ENCODE results near the gene XPO6. TPM values are rescaled to one million over a fixed set of nuclear protein-coding genes. Genes with fewer than 3 reads are reported as not detected.

XPO6 gene
- total RNA-seq, 1 donor from 2014 or later: 84.8 TPM

- DNase-seq (ENCODE audit: low read depth): no peak
- Histone ChIP-seq H3K27me3 (ENCODE audit: control insufficient read depth, insufficient read depth, low read length) (no peaks in the 10 kb centered on the region), H3K36me3 (ENCODE audit: control insufficient read depth, insufficient read depth, low read length) (peaks cover 10% of the 10 kb centered on the region), H3K4me3 (ENCODE audit: low read depth, low read length) (no peak overlapping the region)
- no peak for TF ChIP-seq CTCF (IDR thresholded peaks at IDR 0.05; ENCODE audit: insufficient read depth, low read length, severe bottlenecking)
- no peak for FAIRE-seq
Observed at GRCh38 chr16:28171816-28172215, 39.9 kb downstream of the XPO6 start.

- Histone ChIP-seq H3K4me3 (ENCODE audit: low read depth, low read length) (no peak overlapping the region), H3K27me3 (ENCODE audit: control insufficient read depth, insufficient read depth, low read length) (no peaks in the 10 kb centered on the region), H3K36me3 (ENCODE audit: control insufficient read depth, insufficient read depth, low read length) (peaks cover 13% of the 10 kb centered on the region)
- TF ChIP-seq CTCF (IDR thresholded peaks at IDR 0.05; ENCODE audit: insufficient read depth, low read length, severe bottlenecking): no peak
- DNase-seq (ENCODE audit: low read depth) (no peak), FAIRE-seq (no peak)
Observed at GRCh38 chr16:28168991-28169554, 42.7 kb downstream of the XPO6 start.

GRCh38 chr16:28167730-28168129, 44.0 kb downstream of the XPO6 start:
- Histone ChIP-seq H3K27me3 (ENCODE audit: control insufficient read depth, insufficient read depth, low read length) (no peaks in the 10 kb centered on the region), H3K4me3 (ENCODE audit: low read depth, low read length) (no peak overlapping the region), H3K36me3 (ENCODE audit: control insufficient read depth, insufficient read depth, low read length) (peaks cover 13% of the 10 kb centered on the region)
- TF ChIP-seq CTCF (IDR thresholded peaks at IDR 0.05; ENCODE audit: insufficient read depth, low read length, severe bottlenecking): no peak
- FAIRE-seq (no peak), DNase-seq (ENCODE audit: low read depth) (no peak)

GRCh38 chr16:28167221-28167620, 44.5 kb downstream of the XPO6 start:
- peak; percentile 18 for FAIRE-seq
- DNase-seq (ENCODE audit: low read depth): no peak
- H3K36me3 ChIP-seq (ENCODE audit: control insufficient read depth, insufficient read depth, low read length): peaks cover 13% of the 10 kb centered on the region
- TF ChIP-seq CTCF (IDR thresholded peaks at IDR 0.05; ENCODE audit: insufficient read depth, low read length, severe bottlenecking): no peak
- H3K4me3 ChIP-seq (ENCODE audit: low read depth, low read length): no peak overlapping the region
- no peaks in the 10 kb centered on the region for H3K27me3 ChIP-seq (ENCODE audit: control insufficient read depth, insufficient read depth, low read length)

- peak; percentile 91 for DNase-seq (ENCODE audit: low read depth)
- peaks cover 13% of the 10 kb centered on the region for H3K36me3 ChIP-seq (ENCODE audit: control insufficient read depth, insufficient read depth, low read length)
- FAIRE-seq: no peak
- TF ChIP-seq CTCF (IDR thresholded peaks at IDR 0.05; ENCODE audit: insufficient read depth, low read length, severe bottlenecking): no peak
- no peaks in the 10 kb centered on the region for H3K27me3 ChIP-seq (ENCODE audit: control insufficient read depth, insufficient read depth, low read length)
- H3K4me3 ChIP-seq (ENCODE audit: low read depth, low read length): no peak overlapping the region
Observed at GRCh38 chr16:28166394-28167208, 45.2 kb downstream of the XPO6 start.

Data from bronchial epithelial cell (primary cell).